ENCODE data around the gene TM9SF2. TPM values are rescaled to one million over a fixed set of nuclear protein-coding genes. Genes with fewer than 3 reads are reported as not detected.

The TM9SF2 gene
- total RNA-seq, 2 donors from 2014 or later = 92.9 to 107 TPM

- no peaks in the 10 kb centered on the region for H3K27me3 ChIP-seq (replicated peaks; ENCODE audit: insufficient read depth)
- peaks cover 2 to 3% of the 10 kb centered on the region in 2 donors for H3K4me1 ChIP-seq (ENCODE audit: control insufficient read depth in 1 of 2, low read depth in 2 of 2)
- H3K9me3 ChIP-seq = no peaks in the 10 kb centered on the region
- ATAC-seq (ENCODE audit: insufficient number of reproducible peaks, low FRiP score, low read depth) (no peak), DNase-seq (ENCODE audit: low spot score) (no peak)
- no peaks in the 10 kb centered on the region for H3K36me3 ChIP-seq
- H3K4me3 ChIP-seq = no peak overlapping the region
- TF ChIP-seq, protein P1, sequence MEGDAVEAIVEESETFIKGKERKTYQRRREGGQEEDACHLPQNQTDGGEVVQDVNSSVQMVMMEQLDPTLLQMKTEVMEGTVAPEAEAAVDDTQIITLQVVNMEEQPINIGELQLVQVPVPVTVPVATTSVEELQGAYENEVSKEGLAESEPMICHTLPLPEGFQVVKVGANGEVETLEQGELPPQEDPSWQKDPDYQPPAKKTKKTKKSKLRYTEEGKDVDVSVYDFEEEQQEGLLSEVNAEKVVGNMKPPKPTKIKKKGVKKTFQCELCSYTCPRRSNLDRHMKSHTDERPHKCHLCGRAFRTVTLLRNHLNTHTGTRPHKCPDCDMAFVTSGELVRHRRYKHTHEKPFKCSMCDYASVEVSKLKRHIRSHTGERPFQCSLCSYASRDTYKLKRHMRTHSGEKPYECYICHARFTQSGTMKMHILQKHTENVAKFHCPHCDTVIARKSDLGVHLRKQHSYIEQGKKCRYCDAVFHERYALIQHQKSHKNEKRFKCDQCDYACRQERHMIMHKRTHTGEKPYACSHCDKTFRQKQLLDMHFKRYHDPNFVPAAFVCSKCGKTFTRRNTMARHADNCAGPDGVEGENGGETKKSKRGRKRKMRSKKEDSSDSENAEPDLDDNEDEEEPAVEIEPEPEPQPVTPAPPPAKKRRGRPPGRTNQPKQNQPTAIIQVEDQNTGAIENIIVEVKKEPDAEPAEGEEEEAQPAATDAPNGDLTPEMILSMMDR (IDR thresholded peaks at IDR 0.05) = no peak
- no peak overlapping the region for H3K27ac ChIP-seq
Measured at GRCh38 chr13:99596180-99596579, 94.9 kb downstream of the TM9SF2 start.

DNA sequence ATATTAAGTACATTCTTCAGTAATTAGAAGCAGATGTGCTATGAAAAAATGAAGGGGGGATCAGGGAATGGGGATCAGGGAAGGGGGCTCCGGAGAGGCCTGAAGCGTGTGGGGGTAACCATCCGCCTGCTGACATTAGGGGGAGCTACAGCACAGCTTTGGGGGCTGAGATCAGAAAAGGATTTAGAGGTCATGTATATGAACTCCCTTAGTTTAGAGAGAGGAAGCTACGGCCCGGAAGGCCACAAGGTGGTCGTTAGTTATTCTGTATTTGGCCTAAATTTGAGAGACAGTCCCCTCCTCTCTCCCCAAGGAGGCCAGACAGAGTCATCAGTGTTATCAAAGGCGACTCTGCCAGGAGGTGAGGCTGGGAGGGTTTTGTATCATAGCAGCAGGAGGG is 99.0 kb downstream of the TM9SF2 start:
- TF ChIP-seq, protein P1 (IDR thresholded peaks at IDR 0.05) = no peak
- no peak for DNase-seq (ENCODE audit: low spot score)

GRCh38 chr13:99601535-99601934 is 100.3 kb downstream of the TM9SF2 start:
- Histone ChIP-seq H3K4me1 (ENCODE audit: control insufficient read depth in 1 of 2, low read depth in 2 of 2) (peaks cover 5 to 8% of the 10 kb centered on the region in 2 donors), H3K36me3 (no peaks in the 10 kb centered on the region), H3K4me3 (no peak overlapping the region), H3K27ac (no peak overlapping the region), H3K9me3 (no peaks in the 10 kb centered on the region), H3K27me3 (replicated peaks; ENCODE audit: insufficient read depth) (no peaks in the 10 kb centered on the region)
- ATAC-seq (ENCODE audit: insufficient number of reproducible peaks, low FRiP score, low read depth) (no peak), DNase-seq (ENCODE audit: low spot score) (no peak)
- TF ChIP-seq, protein P1 (IDR thresholded peaks at IDR 0.05) = no peak

More for the DNA sequence above, 99.0 kb downstream of the TM9SF2 start:
- no peak for ATAC-seq (ENCODE audit: insufficient number of reproducible peaks, low FRiP score, low read depth)
- no peak overlapping the region for H3K27ac ChIP-seq
- no peaks in the 10 kb centered on the region for H3K36me3 ChIP-seq
- H3K9me3 ChIP-seq = no peaks in the 10 kb centered on the region
- peaks cover 0 to under 1% of the 10 kb centered on the region in 2 donors for H3K4me1 ChIP-seq (ENCODE audit: control insufficient read depth in 1 of 2, low read depth in 2 of 2)
- no peaks in the 10 kb centered on the region for H3K27me3 ChIP-seq (replicated peaks; ENCODE audit: insufficient read depth)
- no peak overlapping the region for H3K4me3 ChIP-seq

- peaks cover 7 to 14% of the 10 kb centered on the region in 2 donors for H3K4me1 ChIP-seq (ENCODE audit: control insufficient read depth in 1 of 2, low read depth in 2 of 2)
- DNase-seq (ENCODE audit: low spot score) = no peak
- H3K27ac ChIP-seq = no peak overlapping the region
- H3K27me3 ChIP-seq (replicated peaks; ENCODE audit: insufficient read depth) = no peaks in the 10 kb centered on the region
- ATAC-seq (ENCODE audit: insufficient number of reproducible peaks, low FRiP score, low read depth) = no peak
- H3K9me3 ChIP-seq = no peaks in the 10 kb centered on the region
- H3K4me3 ChIP-seq = no peak overlapping the region
- H3K36me3 ChIP-seq = no peaks in the 10 kb centered on the region
- TF ChIP-seq, protein P1 (IDR thresholded peaks at IDR 0.05) = no peak
Measured at GRCh38 chr13:99604636-99605035, 103.4 kb downstream of the TM9SF2 start.

DNA sequence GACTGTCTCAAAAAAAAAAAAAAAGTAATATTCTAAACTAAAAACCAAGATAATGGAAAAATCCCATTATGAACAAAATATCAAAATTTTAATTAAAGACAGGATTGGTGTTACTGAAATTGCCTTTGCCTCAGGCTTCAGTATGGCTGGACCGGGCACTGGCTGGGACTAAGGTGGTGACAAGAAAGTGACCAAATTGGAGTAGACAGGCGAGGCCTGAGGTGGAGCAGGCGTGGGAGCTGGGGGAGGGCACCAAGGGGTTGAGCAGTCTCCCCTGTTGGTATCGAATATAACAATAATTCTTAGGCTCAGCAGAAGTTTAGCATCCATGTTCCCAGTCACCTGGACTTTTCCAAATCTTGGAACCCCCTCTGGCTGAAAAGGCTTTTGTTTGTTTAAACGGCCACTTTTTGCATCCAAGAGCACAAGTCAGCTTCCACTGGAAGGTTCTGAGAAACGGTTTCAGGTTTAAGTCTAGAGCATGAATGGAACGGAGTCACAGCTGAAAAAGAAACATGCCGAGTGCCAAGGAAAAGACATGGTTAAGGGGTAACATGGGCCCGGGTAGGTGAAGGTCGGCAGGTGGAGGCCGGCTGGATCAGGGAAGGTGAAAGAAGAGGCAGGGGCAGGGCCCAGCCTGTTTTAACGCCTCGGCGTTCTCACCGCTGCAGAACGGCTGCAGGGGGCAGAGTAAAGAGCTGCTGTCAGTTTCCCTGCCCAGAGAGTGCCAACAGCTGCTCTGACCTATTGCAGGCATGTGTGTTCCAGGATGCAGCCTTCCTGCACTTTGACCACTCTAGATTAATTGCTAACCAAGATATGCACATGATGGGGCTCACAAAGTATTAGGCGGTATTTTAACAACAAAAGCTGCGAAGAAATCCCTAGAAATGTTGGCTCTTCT is 104.4 kb downstream of the TM9SF2 start:
- Histone ChIP-seq H3K27ac (peak overlapping the region; percentile 65 to 86), H3K27me3 (replicated peaks; ENCODE audit: insufficient read depth) (no peaks in the 10 kb centered on the region), H3K36me3 (no peaks in the 10 kb centered on the region), H3K4me1 (ENCODE audit: control insufficient read depth in 1 of 2, low read depth in 2 of 2) (peaks cover 7 to 14% of the 10 kb centered on the region in 2 donors), H3K9me3 (no peaks in the 10 kb centered on the region), H3K4me3 (peak overlapping the region; percentile 99)
- ATAC-seq (ENCODE audit: insufficient number of reproducible peaks, low FRiP score, low read depth) = peak; percentile 49
- TF ChIP-seq, protein P1 (IDR thresholded peaks at IDR 0.05) = peak; percentile 28
- DNase-seq (ENCODE audit: low spot score) = no peak
